ENCODE data around the gene KMT2B.
"Not testable (repeated sequence)": the region's sequence is repeated elsewhere in the genome, so short reads cannot be mapped to it uniquely, and the experiment has no call there.

Gene KMT2B

GRCh38 chr19:35757749-35758608 is 40.2 kb downstream of the KMT2B start, which contains the start of gene PROSER3:
PROSER3 (plus strand) TSS chr19:35758176; CDS start chr19:35758216, 40 bp downstream.
- FAIRE-seq = peak; percentile 74
- TF ChIP-seq POLR2A (IDR thresholded peaks at IDR 0.05; ENCODE audit: low read depth, low read length) = peak; percentile 81
- DNase-seq (ENCODE audit: insufficient read length, low spot score) = peak; percentile 99

- no peak for FAIRE-seq
- no peak for TF ChIP-seq POLR2A (IDR thresholded peaks at IDR 0.05; ENCODE audit: low read depth, low read length)
- no peak for DNase-seq (ENCODE audit: insufficient read length, low spot score)
Measured at GRCh38 chr19:35759697-35760096, 41.9 kb downstream of the KMT2B start.

GRCh38 chr19:35760711-35761349 is 43.0 kb downstream of the KMT2B start:
- TF ChIP-seq POLR2A (IDR thresholded peaks at IDR 0.05; ENCODE audit: low read depth, low read length) = no peak
- DNase-seq (ENCODE audit: insufficient read length, low spot score) = no peak
- FAIRE-seq = no peak

GRCh38 chr19:35764432-35765315 is 46.9 kb downstream of the KMT2B start:
- TF ChIP-seq POLR2A (IDR thresholded peaks at IDR 0.05; ENCODE audit: low read depth, low read length) = no peak
- FAIRE-seq (no peak), DNase-seq (ENCODE audit: insufficient read length, low spot score) (no peak)

- DNase-seq (ENCODE audit: insufficient read length, low spot score) (no peak), FAIRE-seq (no peak)
Measured at GRCh38 chr19:35766571-35767104, 48.8 kb downstream of the KMT2B start.

GRCh38 chr19:35767288-35768081 is 49.7 kb downstream of the KMT2B start:
- FAIRE-seq (no peak), DNase-seq (ENCODE audit: insufficient read length, low spot score) (no peak)
- TF ChIP-seq POLR2A (IDR thresholded peaks at IDR 0.05; ENCODE audit: low read depth, low read length) = no peak

More at GRCh38 chr19:35766571-35767104, 48.8 kb downstream of the KMT2B start:
- TF ChIP-seq POLR2A (IDR thresholded peaks at IDR 0.05; ENCODE audit: low read depth, low read length) = no peak

GRCh38 chr19:35768082-35768421 is 50.2 kb downstream of the KMT2B start:
- FAIRE-seq (no peak), DNase-seq (ENCODE audit: insufficient read length, low spot score) (no peak)
- no peak for TF ChIP-seq POLR2A (IDR thresholded peaks at IDR 0.05; ENCODE audit: low read depth, low read length)

GRCh38 chr19:35772362-35772761 is 54.6 kb downstream of the KMT2B start:
- not testable (repeated sequence) for FAIRE-seq; DNase-seq (ENCODE audit: insufficient read length, low spot score)

GRCh38 chr19:35773020-35773806 is 55.4 kb downstream of the KMT2B start:
- no peak for TF ChIP-seq POLR2A (IDR thresholded peaks at IDR 0.05; ENCODE audit: low read depth, low read length)
- FAIRE-seq (no peak), DNase-seq (ENCODE audit: insufficient read length, low spot score) (peak; percentile 67)

GRCh38 chr19:35774274-35775045 is 56.7 kb downstream of the KMT2B start:
- no peak for DNase-seq (ENCODE audit: insufficient read length, low spot score)
- no peak for FAIRE-seq
- TF ChIP-seq POLR2A (IDR thresholded peaks at IDR 0.05; ENCODE audit: low read depth, low read length) = no peak

GRCh38 chr19:35775046-35775297 is 57.2 kb downstream of the KMT2B start:
- FAIRE-seq (no peak), DNase-seq (ENCODE audit: insufficient read length, low spot score) (no peak)
- no peak for TF ChIP-seq POLR2A (IDR thresholded peaks at IDR 0.05; ENCODE audit: low read depth, low read length)
